ENCODE results near the gene HPCAL1. TPM values are rescaled to one million over a fixed set of nuclear protein-coding genes. Genes with fewer than 3 reads are reported as not detected.
A peak's percentile ranks its signal among the peaks of the same experiment; 100 is the strongest.

The HPCAL1 gene
- total RNA-seq, 1 donor from 2014 or later, result 3.7 TPM

DNA sequence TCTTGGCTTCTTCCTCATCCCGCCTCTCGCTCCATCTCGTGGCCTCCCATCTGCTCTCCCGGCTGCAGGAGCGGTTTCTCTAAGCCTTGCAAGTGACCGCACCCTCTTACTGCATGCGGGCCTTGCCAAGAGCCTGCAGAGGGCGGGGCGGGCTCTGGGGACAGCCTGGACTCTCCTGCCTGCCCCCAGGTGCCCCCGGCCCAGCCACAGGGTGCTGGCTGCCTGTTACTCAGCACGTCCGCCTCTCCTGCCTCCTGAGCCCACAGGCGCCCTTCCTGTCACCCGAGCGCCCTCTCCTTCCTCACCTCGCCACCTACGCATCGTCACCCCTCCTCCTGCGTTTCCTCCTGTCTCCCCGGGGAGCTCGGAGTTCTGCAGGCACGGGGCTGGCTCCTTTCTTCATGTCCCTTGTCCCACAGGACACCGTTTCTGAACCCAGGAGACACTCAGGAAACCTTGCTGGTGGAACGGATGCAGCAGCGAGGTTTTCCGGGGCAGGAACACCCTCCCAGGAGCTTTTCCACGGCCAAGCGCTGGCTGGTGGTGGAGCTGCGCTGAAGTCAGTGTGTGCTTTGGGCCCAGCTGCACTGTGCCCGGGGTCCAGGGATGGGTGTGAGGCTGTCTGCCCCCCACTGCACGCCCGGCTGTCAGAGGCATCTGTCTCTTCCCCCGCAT lies 28.5 kb downstream of the HPCAL1 start:
- H3K4me3 ChIP-seq, result no peak overlapping the region
- no peak overlapping the region for H3K4me3 Mint-ChIP-seq
- no peaks in the 10 kb centered on the region for H4K20me1 ChIP-seq (ENCODE audit: low read depth)
- no peaks in the 10 kb centered on the region for H3K79me2 ChIP-seq (ENCODE audit: low read depth)
- DNase-seq (ENCODE audit: low spot score), result no peak
- H3K4me1 ChIP-seq, result peaks cover 37% of the 10 kb centered on the region
- peaks cover 10% of the 10 kb centered on the region for H3F3A ChIP-seq (ENCODE audit: low read depth)
- H3K4me2 ChIP-seq, result no peak overlapping the region
- peaks cover 5% of the 10 kb centered on the region for H3K27me3 Mint-ChIP-seq (ENCODE audit: insufficient read depth, low read depth)
- peaks cover 5% of the 10 kb centered on the region for H3K9me3 Mint-ChIP-seq
- no peak overlapping the region for H3K27ac ChIP-seq
- no peaks in the 10 kb centered on the region for H3K9me3 ChIP-seq (ENCODE audit: low read depth)
- H3K36me3 Mint-ChIP-seq, result no peaks in the 10 kb centered on the region
- H3K27me3 ChIP-seq, result no peaks in the 10 kb centered on the region
- no peaks in the 10 kb centered on the region for H3K36me3 ChIP-seq
- H3K27ac Mint-ChIP-seq, result peak overlapping the region; percentile 72
- H3K9ac ChIP-seq, result no peak overlapping the region
- peak overlapping the region; percentile 51 for H2AFZ ChIP-seq (replicated peaks)
- no peak for TF ChIP-seq EZH2 (IDR thresholded peaks at IDR 0.05)
- TF ChIP-seq, protein P1, sequence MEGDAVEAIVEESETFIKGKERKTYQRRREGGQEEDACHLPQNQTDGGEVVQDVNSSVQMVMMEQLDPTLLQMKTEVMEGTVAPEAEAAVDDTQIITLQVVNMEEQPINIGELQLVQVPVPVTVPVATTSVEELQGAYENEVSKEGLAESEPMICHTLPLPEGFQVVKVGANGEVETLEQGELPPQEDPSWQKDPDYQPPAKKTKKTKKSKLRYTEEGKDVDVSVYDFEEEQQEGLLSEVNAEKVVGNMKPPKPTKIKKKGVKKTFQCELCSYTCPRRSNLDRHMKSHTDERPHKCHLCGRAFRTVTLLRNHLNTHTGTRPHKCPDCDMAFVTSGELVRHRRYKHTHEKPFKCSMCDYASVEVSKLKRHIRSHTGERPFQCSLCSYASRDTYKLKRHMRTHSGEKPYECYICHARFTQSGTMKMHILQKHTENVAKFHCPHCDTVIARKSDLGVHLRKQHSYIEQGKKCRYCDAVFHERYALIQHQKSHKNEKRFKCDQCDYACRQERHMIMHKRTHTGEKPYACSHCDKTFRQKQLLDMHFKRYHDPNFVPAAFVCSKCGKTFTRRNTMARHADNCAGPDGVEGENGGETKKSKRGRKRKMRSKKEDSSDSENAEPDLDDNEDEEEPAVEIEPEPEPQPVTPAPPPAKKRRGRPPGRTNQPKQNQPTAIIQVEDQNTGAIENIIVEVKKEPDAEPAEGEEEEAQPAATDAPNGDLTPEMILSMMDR (IDR thresholded peaks at IDR 0.05), result no peak
- TF ChIP-seq EZH2phosphoT487 (IDR thresholded peaks at IDR 0.05), result no peak
- H3K4me1 Mint-ChIP-seq, result peaks cover 60% of the 10 kb centered on the region

DNA sequence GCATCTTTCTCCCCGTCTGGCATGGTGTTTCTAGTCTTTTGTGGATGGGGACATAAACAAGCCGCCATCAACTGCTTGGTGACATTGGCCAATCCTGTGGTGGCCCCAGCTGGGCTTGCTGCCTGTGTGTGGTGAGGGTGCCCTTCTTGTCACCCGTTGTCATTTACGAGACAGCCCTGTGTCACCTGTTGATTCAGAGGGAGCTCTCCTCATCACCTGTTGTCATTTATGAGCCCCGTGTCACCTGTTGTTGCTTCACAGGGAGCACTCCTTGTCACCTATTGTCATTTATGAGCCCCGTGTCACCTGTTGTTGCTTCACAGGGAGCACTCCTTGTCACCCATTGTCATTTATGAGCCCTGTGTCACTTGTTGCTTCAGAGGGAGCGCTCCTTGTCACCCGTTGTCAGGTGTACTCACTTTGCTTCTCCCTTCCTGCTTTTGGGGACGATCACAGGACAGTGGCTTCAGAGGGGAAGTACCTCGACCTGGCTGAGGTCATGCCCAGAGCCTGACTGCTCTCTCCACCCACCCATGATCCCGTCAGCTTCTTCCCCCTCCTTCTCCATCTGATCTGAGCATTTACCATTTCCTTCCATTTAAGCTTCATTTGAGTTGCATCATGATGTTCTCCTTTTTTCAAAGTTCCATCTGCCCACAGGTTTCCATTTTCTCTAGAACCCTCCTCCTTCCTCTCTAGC lies 29.1 kb downstream of the HPCAL1 start:
- no peak overlapping the region for H3K4me3 ChIP-seq
- TF ChIP-seq EZH2 (IDR thresholded peaks at IDR 0.05), result no peak
- TF ChIP-seq, protein P1 (IDR thresholded peaks at IDR 0.05), result no peak
- no peak for TF ChIP-seq EZH2phosphoT487 (IDR thresholded peaks at IDR 0.05)
- no peaks in the 10 kb centered on the region for H3K36me3 ChIP-seq
- H3K27me3 ChIP-seq, result no peaks in the 10 kb centered on the region
- H3K36me3 Mint-ChIP-seq, result no peaks in the 10 kb centered on the region
- H3K9me3 Mint-ChIP-seq, result peaks cover 5% of the 10 kb centered on the region
- peak overlapping the region; percentile 41 for H3K4me2 ChIP-seq
- H3K27ac Mint-ChIP-seq, result peak overlapping the region; percentile 26
- no peak overlapping the region for H2AFZ ChIP-seq (replicated peaks)
- no peaks in the 10 kb centered on the region for H3K9me3 ChIP-seq (ENCODE audit: low read depth)
- no peaks in the 10 kb centered on the region for H3K79me2 ChIP-seq (ENCODE audit: low read depth)
- peaks cover 58% of the 10 kb centered on the region for H3K4me1 Mint-ChIP-seq
- no peaks in the 10 kb centered on the region for H4K20me1 ChIP-seq (ENCODE audit: low read depth)
- peaks cover 10% of the 10 kb centered on the region for H3F3A ChIP-seq (ENCODE audit: low read depth)
- no peak overlapping the region for H3K27ac ChIP-seq
- peak overlapping the region; percentile 53 for H3K4me3 Mint-ChIP-seq
- DNase-seq (ENCODE audit: low spot score), result no peak
- H3K4me1 ChIP-seq, result peaks cover 36% of the 10 kb centered on the region
- no peak overlapping the region for H3K9ac ChIP-seq
- peaks cover 5% of the 10 kb centered on the region for H3K27me3 Mint-ChIP-seq (ENCODE audit: insufficient read depth, low read depth)

DNA sequence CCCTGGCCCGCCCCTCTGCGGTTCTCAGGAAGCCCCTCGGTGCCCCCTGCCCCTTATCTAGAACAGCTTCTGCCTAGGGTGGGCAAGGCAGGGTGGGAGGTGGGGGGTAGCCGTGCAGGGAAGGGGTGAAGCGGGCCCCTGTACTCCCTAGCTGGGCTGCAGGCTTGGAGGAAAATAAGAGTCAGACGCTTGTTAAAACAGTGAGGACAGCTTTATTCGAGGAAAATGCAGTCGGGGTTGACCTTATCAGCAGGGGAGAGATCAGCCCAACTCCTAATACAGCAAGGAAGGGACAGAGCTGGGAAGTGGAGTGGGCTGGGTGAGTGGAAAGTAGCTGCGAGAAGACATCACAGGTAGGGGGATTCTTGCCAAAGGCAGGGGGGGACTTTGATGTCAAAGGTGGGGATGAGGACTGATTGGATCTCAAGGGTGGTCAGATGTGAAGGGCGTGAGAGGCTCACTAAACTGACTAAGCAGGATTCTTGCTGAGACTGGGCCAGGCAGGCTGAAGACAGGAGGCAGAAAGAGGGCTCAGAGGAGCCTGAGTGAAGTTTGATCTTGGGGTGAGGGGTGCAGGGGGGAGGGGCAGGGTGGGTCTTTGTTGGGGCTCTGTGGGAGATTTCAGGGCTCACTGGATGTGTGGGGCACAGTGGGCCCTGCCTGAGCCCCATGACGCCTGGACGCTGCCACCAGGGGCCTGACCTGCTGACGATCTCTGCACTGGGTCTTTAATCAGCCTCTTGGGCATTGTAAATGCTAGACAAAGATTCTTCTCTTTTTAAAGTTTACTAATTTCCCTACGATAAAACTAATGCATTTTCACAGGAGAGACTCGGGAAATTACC lies 29.9 kb downstream of the HPCAL1 start:
- Mint-ChIP-seq H3K36me3 (no peaks in the 10 kb centered on the region), H3K9me3 (peaks cover 5% of the 10 kb centered on the region), H3K4me3 (peak overlapping the region; percentile 70), H3K4me1 (peaks cover 53% of the 10 kb centered on the region), H3K27ac (peak overlapping the region; percentile 72), H3K27me3 (ENCODE audit: insufficient read depth, low read depth) (peaks cover 3% of the 10 kb centered on the region)
- no peak overlapping the region for H2AFZ ChIP-seq (replicated peaks)
- H3K36me3 ChIP-seq, result no peaks in the 10 kb centered on the region
- H3K9me3 ChIP-seq (ENCODE audit: low read depth), result no peaks in the 10 kb centered on the region
- H4K20me1 ChIP-seq (ENCODE audit: low read depth), result no peaks in the 10 kb centered on the region
- no peaks in the 10 kb centered on the region for H3K27me3 ChIP-seq
- H3K4me1 ChIP-seq, result peaks cover 29% of the 10 kb centered on the region
- no peak overlapping the region for H3K9ac ChIP-seq
- TF ChIP-seq EZH2 (IDR thresholded peaks at IDR 0.05), result no peak
- no peak for TF ChIP-seq EZH2phosphoT487 (IDR thresholded peaks at IDR 0.05)
- TF ChIP-seq, protein P1 (IDR thresholded peaks at IDR 0.05), result no peak
- H3K27ac ChIP-seq, result no peak overlapping the region
- no peaks in the 10 kb centered on the region for H3K79me2 ChIP-seq (ENCODE audit: low read depth)
- H3F3A ChIP-seq (ENCODE audit: low read depth), result peaks cover 10% of the 10 kb centered on the region
- H3K4me2 ChIP-seq, result peak overlapping the region; percentile 41
- peak; percentile 54 for DNase-seq (ENCODE audit: low spot score)
- H3K4me3 ChIP-seq, result no peak overlapping the region

Measured in neural progenitor cell (in vitro differentiated cells).